Osteoblast (primary cell): ENCODE results near the gene NR0B2. TPM values are rescaled to one million over a fixed set of nuclear protein-coding genes. Genes with fewer than 3 reads are reported as not detected.
"Not testable (repeated sequence)": the region's sequence is repeated elsewhere in the genome, so short reads cannot be mapped to it uniquely, and the experiment has no call there.

Source experiments
- DNase-seq: peaks from one replicate; pipeline ENCODE4 v3.0.0; 2011; ENCODE audit warnings: low spot score, mixed read lengths; ENCODE audit not compliant: insufficient read length; ENCODE audit errors: missing footprints
- H2AFZ ChIP-seq: 2 replicates; pipeline ENCODE4 v1.6.0; 2011; ENCODE audit warnings: mild to moderate bottlenecking, low read length
- H3K27ac ChIP-seq: 2 replicates; pipeline ENCODE4 v1.5.1; 2011; ENCODE audit warnings: mild to moderate bottlenecking, low read depth, low read length, moderate library complexity
- H3K27me3 ChIP-seq: 2 replicates; pipeline ENCODE4 v1.6.0; 2012; ENCODE audit warnings: mild to moderate bottlenecking, control low read depth, inconsistent platforms, low read length, moderate library complexity; ENCODE audit not compliant: insufficient read depth
- H3K36me3 ChIP-seq: 2 replicates; pipeline ENCODE4 v1.5.1; 2011; ENCODE audit warnings: mild to moderate bottlenecking, low read length, control low read depth, moderate library complexity; ENCODE audit not compliant: insufficient read depth
- H3K4me1 ChIP-seq: 2 replicates; pipeline ENCODE4 v1.5.1; 2011; ENCODE audit warnings: mild to moderate bottlenecking, low read length, control low read depth, moderate library complexity; ENCODE audit not compliant: insufficient read depth
- H3K4me2 ChIP-seq: 2 replicates; pipeline ENCODE4 v1.6.0; 2011; ENCODE audit warnings: mild to moderate bottlenecking, low read length; ENCODE audit not compliant: insufficient read depth
- H3K4me3 ChIP-seq: fragments of 200-600 bp; sonication (generic); 3 replicates; pipeline ENCODE4 v1.5.1; 2012; ENCODE audit warnings: mild to moderate bottlenecking, low read length, inconsistent platforms; ENCODE audit not compliant: insufficient read depth
- H3K79me2 ChIP-seq: 2 replicates; pipeline ENCODE4 v1.6.0; 2012; ENCODE audit warnings: mild to moderate bottlenecking, low read length, control low read depth, inconsistent platforms; ENCODE audit not compliant: insufficient read depth
- H3K9me3 ChIP-seq: 2 replicates; pipeline ENCODE4 v1.5.1; 2011; ENCODE audit warnings: low read depth, low read length, control low read depth
- H4K20me1 ChIP-seq: 2 replicates; pipeline ENCODE4 v1.6.0; 2012; ENCODE audit warnings: mild to moderate bottlenecking, low read length, control low read depth; ENCODE audit not compliant: insufficient read depth
- CTCF ChIP-seq: IDR thresholded peaks from 2 replicates; pipeline ENCODE4 v1.5.1; 2011; ENCODE audit warnings: mild to moderate bottlenecking, low read depth, low read length, moderate library complexity; ENCODE audit errors: extremely low read depth
- total RNA-seq: library from RNA; depleted of rRNA; stranded (reverse); fragments of >200 nt; gene quantifications from 2 replicates; pipeline ENCODE4 v1.2.3, GENCODE V29; 2012

NR0B2 gene
- total RNA-seq, 1 donor = not detected

- no peak for DNase-seq
- Histone ChIP-seq H3K4me1 (no peaks in the 10 kb centered on the region), H4K20me1 (peaks cover 14% of the 10 kb centered on the region), H3K79me2 (peaks cover 20% of the 10 kb centered on the region), H3K4me2 (no peak overlapping the region), H3K9me3 (no peaks in the 10 kb centered on the region), H3K36me3 (peaks cover 80% of the 10 kb centered on the region), H3K27me3 (no peaks in the 10 kb centered on the region), H2AFZ (no peak overlapping the region), H3K4me3 (no peak overlapping the region), H3K27ac (no peak overlapping the region)
- no peak for TF ChIP-seq CTCF
Measured at GRCh38 chr1:26882696-26883463, 30.9 kb downstream of the NR0B2 start.

GRCh38 chr1:26881611-26882010, 32.2 kb downstream of the NR0B2 start:
- H3K4me1 ChIP-seq, H3K9me3 ChIP-seq, H3K27me3 ChIP-seq, DNase-seq, H3K4me3 ChIP-seq, H2AFZ ChIP-seq, H4K20me1 ChIP-seq, H3K4me2 ChIP-seq, H3K27ac ChIP-seq: not testable (repeated sequence)
- H3K79me2 ChIP-seq = peaks cover 22% of the 10 kb centered on the region
- H3K36me3 ChIP-seq = peaks cover 85% of the 10 kb centered on the region

- Histone ChIP-seq H3K4me2 (no peak overlapping the region), H3K9me3 (no peaks in the 10 kb centered on the region), H3K27ac (no peak overlapping the region), H3K36me3 (peaks cover 80% of the 10 kb centered on the region), H4K20me1 (no peaks in the 10 kb centered on the region), H3K4me3 (no peak overlapping the region), H2AFZ (no peak overlapping the region), H3K4me1 (no peaks in the 10 kb centered on the region), H3K79me2 (peaks cover 15% of the 10 kb centered on the region), H3K27me3 (no peaks in the 10 kb centered on the region)
- TF ChIP-seq CTCF = no peak
- no peak for DNase-seq
Measured at GRCh38 chr1:26879793-26880192, 34.0 kb downstream of the NR0B2 start.

GRCh38 chr1:26877326-26877725, 36.4 kb downstream of the NR0B2 start:
- H3K79me2 ChIP-seq = peaks cover 2% of the 10 kb centered on the region
- no peaks in the 10 kb centered on the region for H3K27me3 ChIP-seq
- no peaks in the 10 kb centered on the region for H4K20me1 ChIP-seq
- no peak overlapping the region for H2AFZ ChIP-seq
- no peak overlapping the region for H3K4me3 ChIP-seq
- no peak for DNase-seq
- H3K36me3 ChIP-seq = peaks cover 57% of the 10 kb centered on the region
- H3K9me3 ChIP-seq = no peaks in the 10 kb centered on the region
- no peak overlapping the region for H3K4me2 ChIP-seq
- TF ChIP-seq CTCF = no peak
- H3K4me1 ChIP-seq = no peaks in the 10 kb centered on the region
- H3K27ac ChIP-seq = no peak overlapping the region
